Measurements from ENCODE around the gene EIF4E3. TPM values are rescaled to one million over a fixed set of nuclear protein-coding genes. Genes with fewer than 3 reads are reported as not detected.

The EIF4E3 gene
- total RNA-seq, 1 donor from 2014 or later = 25.3 TPM

DNA sequence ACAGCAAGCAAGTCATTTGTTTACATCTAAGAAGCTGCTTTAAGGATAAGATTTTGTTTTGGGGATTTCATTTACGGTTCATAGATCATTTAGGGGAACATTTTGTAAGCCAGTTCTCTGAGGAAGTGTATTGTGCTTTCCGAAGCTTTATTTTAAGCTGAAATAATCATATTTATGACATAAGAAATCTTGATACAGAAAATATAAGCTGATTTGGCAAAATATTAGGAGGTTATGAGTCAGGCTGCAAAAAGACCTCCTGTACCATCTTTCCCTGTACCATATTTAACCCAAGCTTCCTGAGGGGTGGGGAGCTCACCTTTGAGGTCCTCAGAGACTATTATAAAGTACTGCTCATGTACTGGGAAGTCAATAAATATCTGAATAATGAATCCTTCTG lies 8.1 kb upstream of the EIF4E3 start:
- Histone ChIP-seq H3K4me3 (no peak overlapping the region), H3K4me1 (no peaks in the 10 kb centered on the region), H3K36me3 (no peaks in the 10 kb centered on the region), H3K27ac (no peak overlapping the region), H3K27me3 (no peaks in the 10 kb centered on the region), H3K9me3 (no peaks in the 10 kb centered on the region)
- TF ChIP-seq POLR2AphosphoS5 (IDR thresholded peaks at IDR 0.05; ENCODE audit: insufficient read depth in 1 of 2, low read depth in 1 of 2) (no peak), POLR2A (IDR thresholded peaks at IDR 0.05) (no peak)
- TF ChIP-seq, protein P1, sequence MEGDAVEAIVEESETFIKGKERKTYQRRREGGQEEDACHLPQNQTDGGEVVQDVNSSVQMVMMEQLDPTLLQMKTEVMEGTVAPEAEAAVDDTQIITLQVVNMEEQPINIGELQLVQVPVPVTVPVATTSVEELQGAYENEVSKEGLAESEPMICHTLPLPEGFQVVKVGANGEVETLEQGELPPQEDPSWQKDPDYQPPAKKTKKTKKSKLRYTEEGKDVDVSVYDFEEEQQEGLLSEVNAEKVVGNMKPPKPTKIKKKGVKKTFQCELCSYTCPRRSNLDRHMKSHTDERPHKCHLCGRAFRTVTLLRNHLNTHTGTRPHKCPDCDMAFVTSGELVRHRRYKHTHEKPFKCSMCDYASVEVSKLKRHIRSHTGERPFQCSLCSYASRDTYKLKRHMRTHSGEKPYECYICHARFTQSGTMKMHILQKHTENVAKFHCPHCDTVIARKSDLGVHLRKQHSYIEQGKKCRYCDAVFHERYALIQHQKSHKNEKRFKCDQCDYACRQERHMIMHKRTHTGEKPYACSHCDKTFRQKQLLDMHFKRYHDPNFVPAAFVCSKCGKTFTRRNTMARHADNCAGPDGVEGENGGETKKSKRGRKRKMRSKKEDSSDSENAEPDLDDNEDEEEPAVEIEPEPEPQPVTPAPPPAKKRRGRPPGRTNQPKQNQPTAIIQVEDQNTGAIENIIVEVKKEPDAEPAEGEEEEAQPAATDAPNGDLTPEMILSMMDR (IDR thresholded peaks at IDR 0.05) = no peak
- DNase-seq (ENCODE audit: extremely low spot score in 2 of 2) = no peak
- intact Hi-C loops (cut with DNase I) = no loop called here

GRCh38 chr3:71732637-71733036 lies 7.4 kb upstream of the EIF4E3 start:
- no peak for DNase-seq (ENCODE audit: extremely low spot score in 2 of 2)
- no peak overlapping the region for H3K27ac ChIP-seq
- intact Hi-C loops (cut with DNase I) = no loop called here

DNA sequence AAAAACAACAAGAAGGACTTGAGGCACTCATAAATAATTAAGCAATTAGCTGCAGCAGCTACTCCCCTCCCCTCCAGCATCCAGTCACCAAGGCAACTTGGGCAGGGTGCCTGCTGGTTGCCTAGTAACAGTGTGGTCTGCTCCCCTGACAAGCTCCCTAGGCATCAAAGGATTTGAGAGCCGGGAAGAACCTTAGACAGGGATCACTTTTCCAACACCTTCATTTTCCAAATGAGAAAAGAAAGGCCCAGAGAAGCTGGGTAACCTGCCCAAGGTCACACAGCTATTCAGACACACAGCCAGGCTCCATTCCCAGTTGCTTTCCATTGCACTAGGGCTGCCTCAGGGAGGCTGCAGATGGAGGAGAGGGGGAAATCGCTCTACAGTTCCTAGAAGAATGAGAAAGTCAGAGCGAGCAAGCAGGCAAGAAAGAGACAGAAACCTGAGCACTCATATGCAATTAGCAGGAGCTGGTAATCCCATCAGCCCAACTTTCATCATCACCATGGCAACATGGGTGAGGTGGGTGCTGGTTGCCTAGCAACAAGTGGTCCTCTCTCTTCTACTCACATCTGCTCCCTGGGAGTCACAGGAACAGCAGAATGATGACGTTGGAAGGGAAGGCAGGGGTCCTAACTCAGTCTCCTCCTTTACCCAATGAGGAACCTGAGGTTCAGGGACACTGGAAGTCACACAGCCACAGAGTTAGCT lies 3.6 kb upstream of the EIF4E3 start:
- H3K4me3 ChIP-seq = no peak overlapping the region
- intact Hi-C loops (cut with DNase I) = no loop called here
- DNase-seq (ENCODE audit: extremely low spot score in 2 of 2) = no peak
- no peak overlapping the region for H3K27ac ChIP-seq
- no peaks in the 10 kb centered on the region for H3K36me3 ChIP-seq
- H3K4me1 ChIP-seq = peaks cover 20% of the 10 kb centered on the region
- TF ChIP-seq, protein P1 (IDR thresholded peaks at IDR 0.05) = no peak
- TF ChIP-seq POLR2AphosphoS5 (IDR thresholded peaks at IDR 0.05; ENCODE audit: insufficient read depth in 1 of 2, low read depth in 1 of 2) = no peak
- no peak for TF ChIP-seq POLR2A (IDR thresholded peaks at IDR 0.05)
- H3K27me3 ChIP-seq = no peaks in the 10 kb centered on the region
- no peaks in the 10 kb centered on the region for H3K9me3 ChIP-seq

More at GRCh38 chr3:71732637-71733036, 7.4 kb upstream of the EIF4E3 start:
- H3K4me1 ChIP-seq = no peaks in the 10 kb centered on the region
- TF ChIP-seq POLR2A (IDR thresholded peaks at IDR 0.05) (no peak), POLR2AphosphoS5 (IDR thresholded peaks at IDR 0.05; ENCODE audit: insufficient read depth in 1 of 2, low read depth in 1 of 2) (no peak)
- TF ChIP-seq, protein P1 (IDR thresholded peaks at IDR 0.05) = no peak
- no peaks in the 10 kb centered on the region for H3K36me3 ChIP-seq
- H3K4me3 ChIP-seq = no peak overlapping the region
- H3K27me3 ChIP-seq = no peaks in the 10 kb centered on the region
- H3K9me3 ChIP-seq = no peaks in the 10 kb centered on the region

GRCh38 chr3:71726146-71726545 lies 944 bp upstream of the EIF4E3 start:
- TF ChIP-seq POLR2A (IDR thresholded peaks at IDR 0.05) (no peak), POLR2AphosphoS5 (IDR thresholded peaks at IDR 0.05; ENCODE audit: insufficient read depth in 1 of 2, low read depth in 1 of 2) (no peak)
- TF ChIP-seq, protein P1 (IDR thresholded peaks at IDR 0.05) = no peak
- no peaks in the 10 kb centered on the region for H3K36me3 ChIP-seq
- H3K4me3 ChIP-seq = peak overlapping the region; percentile 72 to 81
- H3K27ac ChIP-seq = peak overlapping the region; percentile 84
- H3K9me3 ChIP-seq = no peaks in the 10 kb centered on the region
- H3K4me1 ChIP-seq = peaks cover 32% of the 10 kb centered on the region
- no peaks in the 10 kb centered on the region for H3K27me3 ChIP-seq
- intact Hi-C loops (cut with DNase I) = no loop called here
- DNase-seq (ENCODE audit: extremely low spot score in 2 of 2) = no peak

DNA sequence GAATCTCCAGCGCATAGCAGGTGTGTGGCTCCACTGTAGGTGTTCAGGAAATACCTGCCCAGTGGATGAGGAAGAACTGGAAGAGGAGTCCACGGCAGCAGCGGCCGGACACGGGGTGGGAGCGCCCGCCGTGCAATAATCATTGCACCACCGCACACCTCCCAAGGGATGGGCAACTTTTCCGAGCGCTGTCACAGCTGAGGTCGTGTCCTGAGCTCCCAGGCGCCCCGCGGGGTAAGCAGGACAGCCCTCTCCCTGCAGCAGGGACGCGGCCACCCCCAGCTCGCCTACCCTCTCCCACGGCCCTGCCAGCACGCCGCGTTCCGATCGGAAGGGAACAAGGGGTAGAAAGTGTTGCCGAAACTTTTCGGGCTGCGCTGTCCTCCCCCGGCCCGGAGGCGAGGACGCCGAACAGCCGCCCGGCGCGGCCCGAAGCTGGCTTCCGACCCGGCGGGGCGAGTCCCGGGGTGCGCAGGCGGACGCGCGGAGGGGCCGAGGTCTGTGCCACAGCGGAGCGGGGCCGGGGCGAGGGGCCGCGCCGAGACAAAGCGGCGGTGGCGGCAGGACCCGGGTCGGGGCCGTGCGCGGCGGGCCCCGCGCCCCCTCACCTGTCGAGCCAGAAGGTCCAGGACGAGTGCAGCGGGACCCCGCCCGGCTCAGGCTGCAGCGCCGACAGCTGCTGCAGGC lies 475 bp downstream of the EIF4E3 start:
- peak overlapping the region; percentile 72 to 98 for H3K4me3 ChIP-seq
- H3K9me3 ChIP-seq = no peaks in the 10 kb centered on the region
- DNase-seq (ENCODE audit: extremely low spot score in 2 of 2) = no peak
- TF ChIP-seq POLR2A (IDR thresholded peaks at IDR 0.05) (no peak), POLR2AphosphoS5 (IDR thresholded peaks at IDR 0.05; ENCODE audit: insufficient read depth in 1 of 2, low read depth in 1 of 2) (peak in 1 of 2 donors; percentile 40)
- TF ChIP-seq, protein P1 (IDR thresholded peaks at IDR 0.05) = no peak
- H3K36me3 ChIP-seq = no peaks in the 10 kb centered on the region
- intact Hi-C loops (cut with DNase I) = no loop called here
- H3K4me1 ChIP-seq = peaks cover 32% of the 10 kb centered on the region
- H3K27me3 ChIP-seq = no peaks in the 10 kb centered on the region
- H3K27ac ChIP-seq = peak overlapping the region; percentile 69
